Naive thymus-derived CD4-positive, alpha-beta T cell (primary cell): ENCODE measurements around the gene TRIM25. TPM values are rescaled to one million over a fixed set of nuclear protein-coding genes. Genes with fewer than 3 reads are reported as not detected.

Source experiments
- ATAC-seq: fragments of 150-1000 bp; cut with Tn5 transposase; 2 replicates; pipeline ENCODE4 v1.10.0; 2021; ENCODE audit warnings: mild to moderate bottlenecking, moderate library complexity
- CTCF ChIA-PET: fragments of 350-600 bp; sonication (Branson Sonifier 250); formaldehyde crosslinking; loops from one replicate; lab custom pipeline; 2021; ENCODE audit warnings: antibody characterized with exemption; lab: Charles Lee
- POLR2A ChIA-PET: fragments of 350-600 bp; sonication (Branson Sonifier 250); formaldehyde crosslinking; loops from one replicate; lab custom pipeline; 2021; ENCODE audit warnings: antibody characterized with exemption, inconsistent platforms; lab: Charles Lee
- DNase-seq, 9 donors: peaks; one replicate each; pipeline versions ENCODE4 v3.0.0 to v3.0.0-alpha.2; 2020 to 2022; ENCODE audit warnings: mixed read lengths in 1 of 9
- H3K27ac ChIP-seq: one replicate; pipeline ENCODE4 v1.7.0; 2013; ENCODE audit warnings: mild to moderate bottlenecking, low read depth, low read length, moderate library complexity
- H3K27me3 ChIP-seq, 2 donors: one replicate each; pipeline ENCODE4 v1.7.0; 2013; ENCODE audit warnings: low read length in 2 of 2, mild to moderate bottlenecking in 2 of 2, moderate library complexity in 2 of 2; ENCODE audit not compliant: control insufficient read depth in 2 of 2, insufficient read depth in 2 of 2
- H3K36me3 ChIP-seq, 3 experiments: 1 replicate in 2 of 3; 2 replicates in 1 of 3; pipeline ENCODE4 v1.7.0; 2013; ENCODE audit warnings: low read length in 3 of 3, mild to moderate bottlenecking in 3 of 3, moderate library complexity in 1 of 3; ENCODE audit not compliant: insufficient read depth in 3 of 3, control insufficient read depth in 2 of 3
- H3K4me1 ChIP-seq, 2 donors: one replicate each; pipeline ENCODE4 v1.7.0; 2013; ENCODE audit warnings: low read length in 2 of 2, mild to moderate bottlenecking in 2 of 2, moderate library complexity in 1 of 2; ENCODE audit not compliant: control insufficient read depth in 2 of 2, insufficient read depth in 2 of 2
- H3K4me3 ChIP-seq: 2 replicates; pipeline ENCODE4 v1.7.0; 2013; ENCODE audit warnings: mild to moderate bottlenecking, low read length
- H3K9me3 ChIP-seq, 3 experiments: 1 replicate in 2 of 3; 2 replicates in 1 of 3; pipeline ENCODE4 v1.7.0; 2013; ENCODE audit warnings: low read length in 3 of 3; ENCODE audit not compliant: control insufficient read depth in 2 of 3
- H3K27ac Mint-ChIP-seq, 9 donors: one replicate each; pipeline ENCODE4 v1.8.0; 2020 to 2022; ENCODE audit warnings: mixed read lengths in 9 of 9, mild to moderate bottlenecking in 8 of 9, moderate library complexity in 5 of 9, inconsistent platforms in 2 of 9
- H3K27me3 Mint-ChIP-seq, 5 donors: one replicate each; pipeline ENCODE4 v1.8.0; 2021 to 2022; ENCODE audit warnings: mixed read lengths in 5 of 5, mild to moderate bottlenecking in 1 of 5
- H3K36me3 Mint-ChIP-seq, 5 donors: one replicate each; pipeline ENCODE4 v1.8.0; 2020 to 2022; ENCODE audit warnings: mixed read lengths in 5 of 5, mild to moderate bottlenecking in 3 of 5, inconsistent platforms in 1 of 5
- H3K4me1 Mint-ChIP-seq, 7 donors: one replicate each; pipeline ENCODE4 v1.8.0; 2020 to 2022; ENCODE audit warnings: mixed read lengths in 7 of 7, mild to moderate bottlenecking in 3 of 7, inconsistent platforms in 1 of 7
- H3K4me3 Mint-ChIP-seq, 10 donors: one replicate each; pipeline ENCODE4 v1.8.0; 2020 to 2022; ENCODE audit warnings: mild to moderate bottlenecking in 10 of 10, mixed read lengths in 10 of 10, moderate library complexity in 6 of 10, inconsistent platforms in 2 of 10
- H3K9me3 Mint-ChIP-seq, 11 donors: one replicate each; pipeline ENCODE4 v1.8.0; 2020 to 2022; ENCODE audit warnings: mixed read lengths in 11 of 11, mild to moderate bottlenecking in 4 of 11, inconsistent platforms in 1 of 11, moderate library complexity in 1 of 11
- intact Hi-C, 2 donors: fragments of 100-400 bp; cut with micrococcal nuclease; formaldehyde crosslinking; loops; one replicate each; pipeline ENCODE4 v1.15.1; 2023
- polyA plus RNA-seq, 2 donors: library from polyadenylated mRNA; unstranded; fragments of 300-500 nt; fragmentation: Illumina TruSeq; gene quantifications; one replicate each; pipeline ENCODE4 v1.2.3, GENCODE V29; 2021
- total RNA-seq, 6 experiments: library from RNA in 5 of 6; stranded (reverse) in 5 of 6; gene quantifications; 1 replicate in 5 of 6; 2 replicates in 1 of 6; pipeline ENCODE4 v1.2.3 and lab custom pipeline; 2021 to 2026

The TRIM25 gene
- total and polyA plus RNA-seq, 7 experiments from 2014 or later = 4.8 to 133 (median 58.9) TPM

DNA sequence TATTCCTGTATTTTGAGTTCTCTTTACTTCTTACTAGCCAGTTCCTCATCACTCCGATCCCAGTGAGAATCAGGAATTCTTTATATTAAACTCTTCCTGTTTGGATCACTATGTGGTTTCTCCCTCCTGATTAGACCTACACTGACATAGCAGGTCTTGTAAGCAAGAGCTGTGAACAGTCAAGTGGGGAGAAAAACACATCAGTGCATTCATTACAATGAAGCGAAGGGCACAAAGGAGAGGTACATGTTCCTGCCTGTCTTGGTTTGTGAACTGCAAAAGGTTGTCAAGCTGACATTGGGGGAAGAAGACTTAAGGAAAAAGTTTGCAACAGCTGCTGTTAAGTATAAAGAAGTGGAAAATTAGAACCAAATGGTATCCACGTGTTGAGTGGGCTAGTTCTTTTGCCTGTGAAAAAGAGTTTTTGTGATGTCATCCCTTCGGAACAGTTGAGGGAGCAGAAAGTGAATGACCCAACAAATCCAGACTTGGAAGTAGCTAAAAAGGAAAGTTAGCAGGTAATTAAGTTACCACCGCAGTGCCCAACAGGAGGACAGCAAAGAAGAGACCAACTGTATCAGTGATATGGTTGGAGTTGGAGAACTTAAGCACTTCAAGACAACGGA, 23.0 kb upstream of the TRIM25 start:
- CTCF ChIA-PET = interaction anchor here (0.5 to 1.1 kb wide), 3 partner anchors 43 to 149 kb away, joined by 3 to 5 read pairs (median 4); no protein-coding TSS in a partner anchor
- Mint-ChIP-seq H3K9me3 (peaks cover 0 to 2% (median 0%) of the 10 kb centered on the region in 11 donors), H3K27ac (no peak overlapping the region), H3K4me1 (peaks cover 0 to 29% (median 0%) of the 10 kb centered on the region in 7 donors), H3K27me3 (no peaks in the 10 kb centered on the region), H3K4me3 (no peak overlapping the region), H3K36me3 (peaks cover 10 to 49% (median 38%) of the 10 kb centered on the region in 5 donors)
- no peaks in the 10 kb centered on the region for H3K27me3 ChIP-seq
- H3K9me3 ChIP-seq = no peaks in the 10 kb centered on the region
- intact Hi-C loops = loop anchor here in 1 of 2 donors (5.0 kb wide), 1 partner anchor 220 kb away; no protein-coding TSS in a partner anchor
- ATAC-seq = no peak
- no peak for DNase-seq
- H3K4me3 ChIP-seq = no peak overlapping the region
- H3K36me3 ChIP-seq = peaks cover 11 to 61% (median 21%) of the 10 kb centered on the region in 3 experiments
- POLR2A ChIA-PET = interaction anchor here (0.7 kb wide), 1 partner anchor 38 kb away, joined by 3 read pairs; no protein-coding TSS in a partner anchor
- H3K27ac ChIP-seq = no peak overlapping the region
- no peaks in the 10 kb centered on the region for H3K4me1 ChIP-seq

DNA sequence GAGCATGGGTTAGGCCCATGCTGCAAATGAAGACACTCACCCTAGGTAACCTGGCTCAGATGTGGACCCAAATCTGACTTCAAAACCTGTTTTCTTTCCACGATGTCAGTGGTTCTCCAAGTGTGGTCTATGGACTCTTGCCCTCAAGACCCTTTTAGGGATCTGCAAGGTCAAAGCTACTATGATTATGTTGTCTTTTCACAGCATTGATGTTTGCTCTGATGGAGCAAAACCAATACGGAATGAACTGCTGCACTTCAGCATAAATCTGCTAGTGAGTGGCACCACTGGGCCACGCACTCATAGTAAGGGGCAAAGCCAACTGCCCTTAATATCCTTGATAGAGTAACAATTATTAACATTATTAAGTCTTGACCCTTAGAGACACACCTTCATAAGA, 21.6 kb upstream of the TRIM25 start:
- H3K4me3 Mint-ChIP-seq = no peak overlapping the region
- Histone ChIP-seq H3K4me1 (no peaks in the 10 kb centered on the region), H3K4me3 (no peak overlapping the region), H3K27ac (no peak overlapping the region), H3K9me3 (no peaks in the 10 kb centered on the region), H3K27me3 (no peaks in the 10 kb centered on the region), H3K36me3 (peaks cover 11 to 50% (median 20%) of the 10 kb centered on the region in 3 experiments)
- no peaks in the 10 kb centered on the region for H3K27me3 Mint-ChIP-seq
- POLR2A ChIA-PET = no interaction called here
- intact Hi-C loops = loop anchor here in 1 of 2 donors (5.0 kb wide), 1 partner anchor 218 kb away; no protein-coding TSS in a partner anchor
- CTCF ChIA-PET = no interaction called here
- no peak for ATAC-seq
- no peak for DNase-seq
- H3K4me1 Mint-ChIP-seq = peaks cover 0 to 29% (median 0%) of the 10 kb centered on the region in 7 donors
- H3K9me3 Mint-ChIP-seq = peaks cover 0 to 8% (median 0%) of the 10 kb centered on the region in 11 donors
- H3K27ac Mint-ChIP-seq = no peak overlapping the region
- peaks cover 10 to 44% (median 39%) of the 10 kb centered on the region in 5 donors for H3K36me3 Mint-ChIP-seq

DNA sequence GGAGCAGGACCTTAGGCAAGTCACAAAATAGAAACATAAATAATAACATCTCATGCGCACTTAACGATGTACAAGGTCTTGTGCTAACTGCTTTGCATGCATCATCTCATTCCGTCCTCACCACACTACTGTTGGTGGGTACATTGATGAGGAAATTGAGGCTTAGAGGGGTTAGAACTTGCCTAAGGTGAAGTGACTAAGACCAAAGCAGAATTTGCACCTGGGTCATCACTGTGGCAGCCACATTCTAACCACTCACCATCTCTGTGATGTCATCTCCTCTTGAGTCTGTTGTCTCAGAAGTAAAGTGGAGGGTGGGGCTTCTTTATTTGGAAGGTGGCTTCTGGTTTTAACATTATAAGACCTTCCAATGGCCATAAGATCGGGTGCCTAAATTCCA, 20.4 kb upstream of the TRIM25 start:
- intact Hi-C loops = no loop called here
- ChIA-PET CTCF (no interaction called here), POLR2A (no interaction called here)
- H3K27ac ChIP-seq = no peak overlapping the region
- H3K27me3 ChIP-seq = no peaks in the 10 kb centered on the region
- Mint-ChIP-seq H3K4me1 (peaks cover 0 to 26% (median 0%) of the 10 kb centered on the region in 7 donors), H3K36me3 (peaks cover 10 to 40% (median 37%) of the 10 kb centered on the region in 5 donors), H3K27ac (peak overlapping the region in 1 of 9 donors; percentile 23), H3K4me3 (no peak overlapping the region), H3K27me3 (no peaks in the 10 kb centered on the region), H3K9me3 (peaks cover 0 to 20% (median 2%) of the 10 kb centered on the region in 11 donors)
- H3K4me1 ChIP-seq = no peaks in the 10 kb centered on the region
- no peaks in the 10 kb centered on the region for H3K9me3 ChIP-seq
- ATAC-seq (peak; percentile 27), DNase-seq (no peak)
- no peak overlapping the region for H3K4me3 ChIP-seq
- peaks cover 11 to 39% (median 14%) of the 10 kb centered on the region in 3 experiments for H3K36me3 ChIP-seq

DNA sequence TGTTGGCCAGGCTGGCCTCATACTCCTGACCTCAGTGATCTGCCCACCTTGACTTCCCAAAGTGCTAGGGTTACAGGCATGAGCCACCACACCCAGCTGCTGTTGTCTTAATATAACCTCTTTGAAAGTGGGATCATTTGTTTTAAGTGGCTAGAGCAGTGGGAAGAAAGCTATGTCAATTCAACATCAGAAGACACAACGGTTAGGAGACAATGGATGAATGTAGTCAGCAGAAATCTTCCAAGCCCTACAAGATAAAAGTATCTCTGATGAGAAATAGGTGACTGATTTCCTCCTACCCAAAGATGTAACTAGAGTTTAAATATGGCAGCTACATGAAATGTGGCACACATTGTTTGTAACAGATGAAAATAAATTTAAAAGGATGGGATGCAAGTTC, 20.0 kb upstream of the TRIM25 start:
- no peak overlapping the region for H3K4me3 Mint-ChIP-seq
- H3K27me3 ChIP-seq = no peaks in the 10 kb centered on the region
- no peak overlapping the region for H3K27ac Mint-ChIP-seq
- H3K27ac ChIP-seq = no peak overlapping the region
- no peak for ATAC-seq
- peaks cover 11 to 35% (median 14%) of the 10 kb centered on the region in 3 experiments for H3K36me3 ChIP-seq
- intact Hi-C loops = no loop called here
- peaks cover 0 to 23% (median 0%) of the 10 kb centered on the region in 7 donors for H3K4me1 Mint-ChIP-seq
- no peak for DNase-seq
- CTCF ChIA-PET = no interaction called here
- POLR2A ChIA-PET = no interaction called here
- H3K27me3 Mint-ChIP-seq = no peaks in the 10 kb centered on the region
- no peaks in the 10 kb centered on the region for H3K4me1 ChIP-seq
- H3K4me3 ChIP-seq = no peak overlapping the region
- no peaks in the 10 kb centered on the region for H3K9me3 ChIP-seq
- peaks cover 0 to 24% (median 2%) of the 10 kb centered on the region in 11 donors for H3K9me3 Mint-ChIP-seq
- peaks cover 10 to 40% (median 36%) of the 10 kb centered on the region in 5 donors for H3K36me3 Mint-ChIP-seq

DNA sequence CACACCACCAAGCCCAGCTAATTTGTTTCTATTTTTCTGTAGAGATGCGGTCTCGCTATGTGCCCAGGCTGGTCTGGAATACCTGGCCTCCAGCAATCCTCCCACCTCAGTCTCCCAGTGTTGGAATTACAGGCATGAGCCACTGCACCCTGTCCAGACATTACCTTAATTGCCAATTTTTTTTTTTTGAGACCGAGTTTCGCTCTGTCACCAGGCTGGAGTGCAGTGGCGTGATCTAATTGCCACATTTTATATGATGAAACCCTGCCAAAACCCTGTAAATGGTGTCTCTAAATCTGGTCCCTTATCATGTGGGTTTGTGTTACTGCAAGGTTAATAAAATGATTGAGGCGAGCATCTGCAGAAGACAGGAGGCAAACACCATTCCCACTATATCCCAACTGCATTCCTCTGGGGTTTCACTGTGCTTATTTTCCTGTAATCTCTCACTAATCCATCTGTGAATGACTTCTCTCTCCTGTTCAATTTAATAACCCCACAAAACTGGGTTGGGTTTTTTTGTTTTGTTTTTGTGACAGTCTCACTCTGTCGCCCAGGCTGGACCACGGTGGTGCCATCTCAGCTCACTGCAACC, 19.4 kb upstream of the TRIM25 start:
- intact Hi-C loops = no loop called here
- Histone ChIP-seq H3K4me1 (no peaks in the 10 kb centered on the region), H3K27me3 (no peaks in the 10 kb centered on the region), H3K4me3 (no peak overlapping the region), H3K36me3 (peaks cover 6 to 30% (median 14%) of the 10 kb centered on the region in 3 experiments), H3K9me3 (no peaks in the 10 kb centered on the region), H3K27ac (no peak overlapping the region)
- ATAC-seq (no peak), DNase-seq (no peak)
- H3K27ac Mint-ChIP-seq = no peak overlapping the region
- CTCF ChIA-PET = interaction anchor here (0.6 to 0.9 kb wide), 3 partner anchors 8 to 18 kb away, joined by 3 to 6 read pairs (median 3); no protein-coding TSS in a partner anchor
- no peak overlapping the region for H3K4me3 Mint-ChIP-seq
- H3K4me1 Mint-ChIP-seq = peaks cover 0 to 17% (median 0%) of the 10 kb centered on the region in 7 donors
- H3K9me3 Mint-ChIP-seq = peaks cover 0 to 24% (median 2%) of the 10 kb centered on the region in 11 donors
- peaks cover 10 to 39% (median 30%) of the 10 kb centered on the region in 5 donors for H3K36me3 Mint-ChIP-seq
- POLR2A ChIA-PET = no interaction called here
- no peaks in the 10 kb centered on the region for H3K27me3 Mint-ChIP-seq

DNA sequence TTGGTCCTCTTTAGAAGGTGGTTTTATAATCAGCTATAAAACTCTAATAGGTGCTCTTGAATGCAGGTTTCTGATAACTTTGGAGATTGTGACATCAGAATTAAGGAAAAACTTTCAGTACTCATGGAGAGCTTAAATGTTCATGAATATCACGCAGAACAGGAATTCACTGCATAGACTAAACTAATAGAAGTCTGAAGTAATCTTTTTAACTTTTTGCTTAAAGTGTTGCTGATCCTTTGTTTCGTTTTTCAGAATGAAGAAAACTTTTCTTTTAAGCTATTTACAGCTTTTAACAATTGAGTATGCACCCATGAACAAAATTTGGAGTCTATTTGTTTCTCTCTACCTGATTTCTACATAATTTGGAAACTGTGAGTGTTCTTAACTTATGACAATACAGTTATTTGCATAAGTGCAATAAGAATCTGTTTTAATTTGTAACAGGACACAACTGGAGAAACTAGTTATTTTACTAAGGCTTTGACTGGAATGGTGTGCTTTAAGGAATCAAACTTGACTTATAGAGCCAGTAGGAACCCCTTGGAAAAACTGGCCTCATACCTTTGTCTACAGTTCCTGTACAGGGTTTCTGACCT, 17.0 kb upstream of the TRIM25 start:
- DNase-seq (no peak), ATAC-seq (no peak)
- no peak overlapping the region for H3K27ac Mint-ChIP-seq
- H3K27me3 ChIP-seq = no peaks in the 10 kb centered on the region
- H3K4me3 Mint-ChIP-seq = no peak overlapping the region
- H3K36me3 Mint-ChIP-seq = peaks cover 0 to 27% (median 14%) of the 10 kb centered on the region in 5 donors
- peaks cover 0 to 24% (median 2%) of the 10 kb centered on the region in 11 donors for H3K9me3 Mint-ChIP-seq
- peaks cover 0 to 9% (median 8%) of the 10 kb centered on the region in 3 experiments for H3K36me3 ChIP-seq
- no peak overlapping the region for H3K27ac ChIP-seq
- no peaks in the 10 kb centered on the region for H3K4me1 ChIP-seq
- peaks cover 0 to 10% (median 0%) of the 10 kb centered on the region in 7 donors for H3K4me1 Mint-ChIP-seq
- H3K4me3 ChIP-seq = no peak overlapping the region
- CTCF ChIA-PET = interaction anchor here (0.8 kb wide), 1 partner anchor 8 kb away, joined by 3 read pairs; no protein-coding TSS in a partner anchor
- intact Hi-C loops = no loop called here
- H3K27me3 Mint-ChIP-seq = no peaks in the 10 kb centered on the region
- POLR2A ChIA-PET = no interaction called here
- no peaks in the 10 kb centered on the region for H3K9me3 ChIP-seq
